ENCODE data around the gene ZNRF2.
A peak's percentile ranks its signal among the peaks of the same experiment; 100 is the strongest.

The ZNRF2 gene

DNA sequence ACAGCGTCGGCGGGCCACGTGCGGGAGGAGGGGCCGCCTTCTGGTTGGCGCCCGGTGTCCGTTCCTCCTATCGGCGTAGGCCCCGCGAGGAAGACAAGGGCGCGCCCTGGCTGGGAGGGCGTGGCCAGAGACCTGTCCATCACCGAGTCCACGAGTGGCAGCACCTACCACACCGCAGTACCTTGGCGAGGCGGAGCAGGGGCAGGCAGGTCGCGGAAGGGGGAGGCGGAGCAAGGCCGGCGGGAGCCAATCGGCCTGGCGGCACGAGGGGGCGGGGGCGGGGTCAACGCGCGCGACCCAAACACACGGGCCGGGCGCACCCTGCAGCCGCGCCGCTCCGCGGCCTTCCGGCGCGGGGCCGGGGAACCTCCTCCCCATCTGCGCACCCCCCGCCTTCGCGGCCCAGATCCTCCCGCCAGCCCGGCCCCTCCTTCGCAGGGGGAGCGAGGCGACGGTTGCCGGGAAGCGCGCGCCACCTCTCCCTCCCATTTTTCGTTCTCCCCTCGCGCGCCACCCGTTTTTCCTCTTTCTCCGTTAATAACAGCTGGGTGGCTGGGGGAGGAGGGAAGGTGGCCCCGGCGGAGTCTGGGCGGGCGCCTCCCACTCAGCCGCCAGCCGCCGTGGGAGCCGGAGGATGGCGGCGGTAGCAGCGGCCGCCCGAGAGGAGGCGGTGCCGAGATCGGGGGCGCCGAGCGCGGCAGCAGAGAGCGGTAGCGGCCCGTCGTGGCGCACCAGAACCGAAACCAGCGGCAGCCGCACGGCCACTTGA, at the start of gene ZNRF2:
Gene ZNRF2 (plus strand): TSS at position 300 of the 769 bp plus-strand sequence. CDS start 761 bp downstream, outside the sequence.
- DNase-seq (ENCODE audit: low read depth), result peak; percentile 80

DNA sequence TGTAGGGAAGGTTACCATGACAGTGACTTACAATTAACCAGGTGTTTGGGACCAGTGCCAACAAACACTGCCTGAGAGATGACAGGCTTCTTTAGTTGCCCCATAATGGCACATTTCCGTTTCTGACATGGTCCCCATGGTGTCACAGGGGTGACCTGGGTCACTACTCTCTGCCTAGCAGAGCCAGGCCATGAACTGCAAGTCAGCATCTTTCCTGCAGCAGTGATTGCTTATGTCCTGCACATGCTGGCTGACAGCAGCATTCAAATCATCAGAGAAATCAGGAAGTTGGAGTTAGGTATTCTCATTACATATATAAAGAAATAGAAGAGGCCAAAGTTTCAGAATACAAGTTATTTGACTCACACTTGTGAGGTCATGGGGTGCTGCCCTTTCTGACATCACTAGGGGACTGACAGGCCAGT, 47.1 kb upstream of the ZNRF2 start:
- no peak for DNase-seq (ENCODE audit: low read depth)

DNA sequence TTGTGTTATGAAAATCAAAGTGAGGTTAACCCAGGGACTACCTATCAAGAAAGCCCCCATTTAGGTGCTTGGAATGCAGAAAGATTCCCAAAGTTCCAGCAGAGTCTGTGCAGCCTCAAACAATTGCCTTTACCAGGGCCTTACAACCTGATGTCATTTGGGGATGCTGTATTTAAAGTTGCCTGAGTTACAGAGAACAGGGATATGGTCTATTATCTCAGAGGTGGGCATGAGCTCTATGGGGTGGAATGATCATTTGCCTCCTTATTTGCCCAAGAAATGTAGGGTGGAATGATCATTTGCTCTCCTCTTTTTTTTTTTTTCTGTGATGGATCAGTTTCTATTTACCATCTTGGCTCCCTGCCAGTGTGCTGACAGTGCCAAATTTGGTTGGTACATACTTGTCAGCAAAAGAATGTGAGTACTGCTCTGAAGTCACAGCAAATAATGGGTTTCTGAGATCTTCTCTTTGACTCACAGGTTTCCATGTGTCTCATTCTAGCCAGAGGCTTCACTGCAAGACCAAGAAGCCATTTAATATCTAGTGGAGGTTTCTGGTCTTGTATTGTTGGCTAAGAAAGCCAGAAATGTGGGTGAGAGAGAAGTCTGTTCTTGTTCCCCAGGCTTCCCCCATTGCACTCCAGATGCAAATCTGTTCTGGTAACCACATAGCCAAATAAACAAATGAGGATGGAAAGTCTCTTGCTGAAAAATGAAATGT, 45.5 kb upstream of the ZNRF2 start:
- no peak for DNase-seq (ENCODE audit: low read depth)

DNA sequence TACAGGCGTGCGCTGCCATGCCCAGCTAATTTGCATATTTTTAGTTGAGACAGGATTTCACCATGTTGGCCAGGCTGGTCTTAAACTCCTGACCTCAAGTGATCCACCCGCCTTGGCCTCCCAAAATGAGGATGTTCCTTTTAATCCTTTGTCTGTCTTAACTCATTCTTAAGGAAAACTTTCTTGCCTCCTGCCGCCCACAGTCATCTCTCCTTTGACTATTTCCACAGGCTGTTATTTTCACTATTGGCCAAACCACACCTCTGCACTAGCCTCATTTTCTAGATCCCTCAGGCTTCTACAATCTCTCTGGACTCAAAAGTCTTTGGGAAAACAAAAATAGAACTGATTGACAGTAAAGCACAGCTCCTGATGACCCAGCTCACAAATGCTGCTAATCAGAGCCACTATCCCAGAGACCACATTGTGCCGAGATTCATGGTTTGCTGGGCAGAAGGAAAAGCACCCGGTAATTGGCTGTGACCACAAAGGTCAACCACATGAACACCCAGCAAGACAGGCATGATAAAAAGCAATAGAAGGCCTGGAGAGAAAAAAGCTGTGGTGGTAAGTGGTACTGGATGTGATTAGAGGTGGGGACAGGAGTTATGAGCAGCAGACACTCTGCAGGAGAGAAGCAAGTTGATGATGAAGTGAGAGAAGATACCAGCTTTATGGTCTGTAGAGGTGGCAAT, 44.1 kb upstream of the ZNRF2 start:
- DNase-seq (ENCODE audit: low read depth), result no peak

DNA sequence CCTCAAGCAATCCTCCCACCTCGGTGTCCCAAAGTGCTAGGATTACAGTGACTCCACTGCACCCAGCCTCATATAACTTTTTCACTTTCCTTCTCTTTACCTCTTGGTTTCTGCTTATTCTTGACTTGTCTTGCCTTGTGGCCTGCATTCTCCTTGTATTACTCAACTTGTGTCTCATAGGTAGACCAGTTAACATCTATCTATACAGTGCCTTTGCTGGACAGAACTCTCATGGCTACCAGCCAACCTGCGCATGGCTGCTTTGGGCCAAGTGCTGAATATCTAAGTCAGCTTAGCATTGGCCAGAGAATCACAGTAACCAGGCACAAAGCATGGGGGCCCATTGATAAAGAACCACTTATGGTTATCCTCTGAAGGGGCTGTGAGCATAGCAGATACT, 42.6 kb upstream of the ZNRF2 start:
- no peak for DNase-seq (ENCODE audit: low read depth)

DNA sequence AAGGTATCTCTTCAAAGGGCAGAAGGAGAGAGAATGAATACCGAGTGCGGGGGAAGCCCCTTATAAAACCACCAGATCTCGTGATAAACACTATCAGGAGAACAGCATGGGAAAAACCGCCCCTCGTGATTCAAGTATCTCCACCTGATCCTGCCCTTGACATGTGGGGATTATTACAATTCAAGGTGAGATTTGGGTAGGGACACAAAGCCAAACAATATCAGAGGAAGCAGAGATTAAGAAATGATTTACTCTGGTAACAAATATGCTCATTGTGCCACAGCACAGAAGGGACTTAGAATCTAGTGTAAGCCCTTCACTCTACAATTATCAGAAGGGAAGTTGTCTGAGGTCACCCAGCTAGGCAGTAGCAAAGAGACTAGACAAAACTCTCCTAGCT, 40.1 kb upstream of the ZNRF2 start:
- DNase-seq (ENCODE audit: low read depth), result no peak

DNA sequence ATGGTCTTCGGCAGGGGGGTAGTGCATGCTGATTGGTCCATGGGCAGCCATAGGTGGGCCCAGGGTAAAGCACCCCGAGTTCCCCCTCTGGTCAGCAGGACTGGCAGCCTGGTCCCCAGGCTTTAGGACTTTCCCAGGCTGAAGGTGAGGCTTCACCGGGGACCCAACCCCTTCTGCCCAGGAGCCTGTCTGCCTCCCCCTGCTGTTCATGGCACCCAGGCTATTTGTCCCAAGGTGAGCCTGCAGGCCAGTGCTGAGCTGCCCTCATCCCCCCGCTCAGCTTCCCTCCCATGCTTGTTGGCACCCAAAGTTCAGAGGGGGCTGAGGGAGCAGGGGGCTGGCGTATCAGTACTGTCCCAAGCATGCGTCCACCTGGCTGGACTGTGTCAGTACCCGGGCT, 38.5 kb upstream of the ZNRF2 start:
- DNase-seq (ENCODE audit: low read depth), result no peak

DNA sequence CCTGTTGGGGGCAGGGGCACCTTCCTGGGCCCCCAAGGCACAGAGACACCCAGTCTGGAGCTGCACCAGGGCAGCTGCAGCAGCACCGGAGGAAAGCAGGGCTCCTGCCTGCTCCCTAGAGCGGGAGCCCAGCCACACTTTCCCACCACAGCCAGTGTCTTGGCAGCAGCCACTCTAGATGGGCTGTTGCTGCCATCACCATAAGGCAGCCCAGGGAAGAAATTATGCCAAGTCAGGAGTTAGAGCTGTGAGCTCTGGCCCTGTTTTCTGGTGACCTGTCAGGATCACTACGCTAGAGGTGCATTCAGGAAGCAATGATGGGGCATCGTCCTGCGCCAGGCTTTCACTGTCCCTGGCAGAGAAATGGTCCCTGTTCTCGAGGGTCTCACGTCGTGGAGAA, 38.0 kb upstream of the ZNRF2 start:
- no peak for DNase-seq (ENCODE audit: low read depth)

DNA sequence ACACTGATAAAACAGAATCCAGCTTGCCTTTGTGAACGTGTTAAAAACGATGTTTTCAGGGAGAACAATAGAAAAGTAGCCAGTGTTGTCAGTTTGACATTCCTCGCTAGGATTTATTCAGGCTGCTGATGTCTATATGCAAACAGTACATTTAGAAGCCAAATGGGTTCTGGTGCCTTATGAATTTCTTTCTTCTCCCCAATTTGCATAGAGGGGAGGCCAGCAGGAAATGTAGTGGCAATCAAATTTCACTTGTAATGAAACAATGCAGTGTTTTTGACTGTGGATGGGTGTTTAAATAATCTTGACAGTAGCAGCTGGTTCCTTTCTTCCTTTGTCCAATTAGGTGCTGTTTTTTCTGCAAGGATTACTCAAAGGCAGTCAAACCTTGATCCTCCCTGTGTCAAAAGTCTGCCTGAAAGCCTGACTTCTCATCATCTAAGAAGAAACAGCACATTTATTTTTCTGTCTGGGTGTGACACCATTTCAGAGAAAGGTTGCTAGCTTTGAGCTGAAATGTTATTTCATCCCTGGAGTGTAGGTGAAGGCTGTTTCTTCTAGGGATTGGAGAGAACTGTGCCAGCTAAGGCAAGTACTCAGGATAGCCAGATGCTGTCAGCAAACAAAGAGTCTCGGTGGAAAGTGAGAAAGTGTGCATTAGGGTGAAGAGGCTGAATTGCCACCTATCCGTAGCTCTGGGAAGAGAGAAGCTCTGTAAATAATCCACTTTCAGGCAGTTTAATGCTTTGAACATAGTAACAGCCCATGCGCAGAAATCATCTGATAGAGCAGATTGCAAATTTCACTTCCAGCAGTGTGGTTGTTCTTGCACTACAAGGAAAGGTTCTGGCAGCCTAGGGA, 36.6 kb upstream of the ZNRF2 start:
- DNase-seq (ENCODE audit: low read depth), result no peak

DNA sequence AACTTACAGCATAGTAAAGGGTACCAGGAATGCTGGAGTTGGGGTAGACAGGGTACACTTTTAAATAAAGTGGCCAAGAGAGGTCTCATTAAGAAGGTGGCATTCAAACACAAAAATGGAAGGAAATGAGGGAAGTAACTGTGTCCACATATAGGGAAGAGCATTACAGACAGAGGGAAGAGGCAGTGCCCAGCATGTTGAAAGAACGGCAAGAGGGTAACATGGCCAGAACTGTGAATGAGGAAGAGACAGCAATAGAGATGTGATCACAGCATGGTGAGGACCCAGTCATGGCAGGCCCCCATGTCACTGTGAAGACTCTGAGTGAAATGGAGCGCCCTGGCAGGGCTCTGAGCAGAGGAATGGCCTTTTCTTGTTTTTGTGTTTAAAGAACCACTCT, 35.1 kb upstream of the ZNRF2 start:
- DNase-seq (ENCODE audit: low read depth), result no peak

DNA sequence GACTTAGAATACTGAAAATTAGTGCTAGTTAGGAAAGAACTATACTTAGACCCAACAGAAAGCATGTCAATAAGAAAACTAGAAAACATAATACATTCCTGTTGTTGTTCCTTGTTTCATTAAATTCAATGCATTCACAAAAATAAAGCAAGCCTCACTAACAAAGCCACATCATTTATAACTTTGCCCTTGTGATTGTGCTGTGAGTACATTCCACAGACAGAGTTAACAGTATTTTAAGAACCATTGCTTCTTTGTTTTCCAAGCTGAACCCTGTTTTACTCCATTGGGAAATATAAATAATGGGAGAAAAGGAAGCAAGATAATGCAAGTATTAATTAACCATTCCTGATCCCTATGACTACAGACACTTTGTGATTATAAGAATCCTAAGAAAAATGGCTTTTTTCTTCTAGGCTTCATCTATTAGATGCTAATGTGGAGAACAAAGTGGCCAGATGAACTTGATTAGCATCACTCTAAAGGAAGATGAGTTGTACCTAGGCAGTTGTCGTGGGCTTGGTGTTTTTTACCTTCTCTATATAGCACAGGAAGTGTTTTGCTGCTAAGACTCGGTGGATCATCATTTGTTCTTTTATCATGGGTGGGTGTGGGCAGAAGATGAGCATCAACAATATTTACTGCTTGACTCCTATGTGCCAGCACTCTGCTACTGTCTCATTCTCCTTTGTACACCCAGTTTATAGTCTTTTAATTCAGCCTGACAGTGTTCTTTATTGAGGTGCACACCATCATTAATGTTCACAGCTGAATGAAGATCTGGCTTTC, 34.2 kb upstream of the ZNRF2 start:
- DNase-seq (ENCODE audit: low read depth), result no peak

DNA sequence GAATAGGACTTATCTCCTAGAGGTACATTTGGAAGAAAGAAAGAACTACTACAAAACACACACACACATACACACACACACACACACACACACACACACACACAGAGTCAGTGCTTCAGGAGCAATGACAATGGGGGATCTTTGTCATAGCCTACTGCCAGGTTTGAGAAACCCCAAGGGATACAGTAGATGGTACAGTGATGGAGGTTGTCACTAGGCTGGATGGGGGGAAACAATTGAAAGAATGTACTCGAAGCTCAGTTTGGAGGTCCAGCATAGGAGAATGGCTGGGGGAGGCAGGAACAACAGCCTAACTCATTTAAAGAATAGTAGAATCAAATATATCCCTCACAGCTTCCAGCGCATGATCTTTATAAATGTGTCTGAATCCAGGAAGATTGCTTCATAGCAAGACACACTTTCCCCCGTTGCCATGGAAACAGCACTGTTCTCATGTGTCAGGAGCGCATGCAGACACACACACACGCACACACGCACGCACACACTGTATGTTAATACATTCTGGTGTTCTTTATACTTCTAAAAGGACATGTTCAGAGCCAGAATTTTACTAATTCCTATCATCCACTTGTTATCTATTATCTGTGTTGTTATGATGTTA, 32.6 kb upstream of the ZNRF2 start:
- DNase-seq (ENCODE audit: low read depth), result no peak

DNA sequence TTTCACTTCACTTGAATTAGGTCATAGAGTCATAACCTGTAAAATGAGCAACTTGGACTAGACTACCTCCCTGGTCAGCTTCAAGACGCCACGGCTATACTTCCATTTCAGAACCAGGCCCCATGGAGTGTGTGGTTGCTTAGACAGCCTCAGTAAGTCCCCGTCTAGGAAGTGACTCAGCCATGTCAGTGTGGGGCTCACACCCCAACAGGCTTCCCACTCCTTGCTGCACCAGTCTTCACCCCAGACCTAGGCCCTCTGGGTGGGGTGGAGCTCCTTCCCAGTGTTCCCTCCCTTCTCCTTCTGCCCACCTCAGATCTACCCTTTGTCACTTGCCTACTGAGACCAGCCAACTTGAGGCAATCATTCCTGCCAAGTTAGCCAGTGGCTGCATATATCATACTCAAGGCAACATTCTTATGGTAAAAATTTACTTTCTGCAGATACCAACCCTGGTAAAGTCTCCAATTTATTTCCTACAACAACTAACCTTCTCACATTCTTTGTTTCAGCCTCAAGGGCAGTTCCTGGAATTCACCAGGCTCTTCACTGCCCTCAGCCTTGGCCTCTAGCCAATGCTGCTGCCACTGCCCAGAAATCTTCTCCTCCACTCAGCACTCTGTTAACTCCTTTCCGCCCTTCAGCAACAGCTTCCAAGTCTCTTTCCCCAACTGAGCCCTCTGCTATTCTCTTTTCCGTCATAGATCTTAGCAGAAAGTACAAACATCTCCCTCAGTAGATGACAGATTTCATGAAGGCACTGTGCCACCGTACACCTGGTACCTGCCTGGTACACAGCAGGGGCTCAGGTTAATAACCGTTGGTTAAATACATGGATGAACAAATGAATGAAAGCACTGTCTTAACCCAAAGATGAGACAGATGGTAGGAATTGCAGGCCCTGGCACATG, 31.3 kb upstream of the ZNRF2 start:
- no peak for DNase-seq (ENCODE audit: low read depth)

DNA sequence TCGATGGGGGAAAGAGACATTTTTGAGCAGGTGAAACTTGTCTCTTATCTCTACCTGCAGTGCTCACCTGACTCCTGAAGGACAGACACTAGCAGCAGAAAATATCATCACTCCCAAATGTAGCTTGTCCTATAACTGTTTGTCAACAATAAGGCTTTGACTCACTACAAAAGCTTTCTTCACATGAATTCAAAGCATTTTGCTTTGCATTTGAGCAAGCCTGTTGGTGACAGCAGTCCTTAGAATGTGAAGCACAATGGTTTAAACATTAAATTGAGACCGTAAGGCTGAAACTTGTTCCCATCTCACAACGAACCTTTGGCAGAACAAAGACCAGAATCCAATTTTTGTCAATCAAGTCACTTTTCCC, 30.6 kb upstream of the ZNRF2 start:
- DNase-seq (ENCODE audit: low read depth), result no peak

DNA sequence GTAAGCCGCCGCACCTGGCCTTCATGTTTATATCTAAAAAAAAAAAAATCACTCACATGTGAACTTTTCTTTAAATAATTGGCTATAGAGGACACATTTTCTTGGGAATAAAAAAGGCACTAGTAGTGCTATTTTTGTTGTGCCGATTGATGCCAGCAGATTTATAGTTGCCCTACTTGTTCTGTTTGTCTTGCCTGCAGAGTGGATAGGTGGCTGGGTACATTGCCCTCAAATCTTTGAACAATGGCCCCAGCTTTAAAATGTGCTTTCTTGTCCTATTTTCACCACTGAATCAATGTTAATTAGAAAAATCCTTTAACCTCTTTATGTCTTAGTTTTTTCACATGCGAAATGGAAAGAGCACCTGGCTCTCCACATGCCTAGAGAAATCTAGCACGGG, 30.1 kb upstream of the ZNRF2 start:
- no peak for DNase-seq (ENCODE audit: low read depth)

DNA sequence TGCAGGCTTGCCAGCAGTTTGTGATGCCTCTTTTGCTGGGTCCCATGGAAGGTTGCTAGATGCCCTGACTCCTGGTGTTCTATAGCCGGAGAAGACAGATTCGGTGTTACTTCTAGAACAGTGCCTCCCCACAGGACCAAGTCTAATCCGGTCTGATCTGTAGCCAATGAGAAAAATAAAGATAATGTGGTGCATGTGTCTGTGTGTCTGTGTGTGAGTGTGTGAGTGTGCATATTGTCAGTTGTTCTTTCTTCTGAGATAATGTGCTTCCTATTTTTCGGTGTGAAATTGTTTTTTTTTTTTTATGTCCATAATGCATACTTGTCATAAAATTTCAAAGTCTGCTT, 29.7 kb upstream of the ZNRF2 start:
- DNase-seq (ENCODE audit: low read depth), result no peak

DNA sequence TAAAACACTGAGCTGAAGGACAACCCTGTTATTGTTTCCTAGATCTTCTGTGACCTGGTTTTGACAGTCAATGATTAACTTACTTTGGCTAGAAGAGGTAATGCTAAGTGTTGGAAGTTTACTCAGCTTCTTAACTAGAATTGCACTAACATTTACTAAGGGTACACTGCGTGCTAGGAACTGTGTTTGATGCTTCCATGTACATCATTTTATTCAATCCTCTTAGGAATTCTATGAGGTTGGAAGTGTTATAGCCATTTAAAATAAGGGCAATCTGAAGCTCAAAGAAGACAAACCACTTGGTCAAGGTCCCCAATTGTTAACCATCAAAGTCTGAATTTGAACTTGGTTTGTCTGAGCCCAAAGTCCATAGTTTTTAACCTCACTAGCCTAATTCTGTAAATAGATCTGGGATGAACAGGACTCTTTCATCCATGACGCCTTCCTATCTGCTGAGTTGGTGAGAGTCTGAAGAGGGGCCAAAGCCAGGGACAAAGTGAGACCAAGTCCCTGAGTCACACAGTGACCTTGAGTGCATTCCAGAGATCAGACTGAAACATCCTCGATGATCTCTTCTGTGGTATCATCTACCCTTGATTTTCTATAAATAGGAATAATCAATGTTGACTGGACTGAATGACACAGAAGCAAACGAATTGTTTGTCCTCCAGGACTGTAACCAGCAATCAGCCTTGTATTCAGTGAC, 29.2 kb upstream of the ZNRF2 start:
- no peak for DNase-seq (ENCODE audit: low read depth)

DNA sequence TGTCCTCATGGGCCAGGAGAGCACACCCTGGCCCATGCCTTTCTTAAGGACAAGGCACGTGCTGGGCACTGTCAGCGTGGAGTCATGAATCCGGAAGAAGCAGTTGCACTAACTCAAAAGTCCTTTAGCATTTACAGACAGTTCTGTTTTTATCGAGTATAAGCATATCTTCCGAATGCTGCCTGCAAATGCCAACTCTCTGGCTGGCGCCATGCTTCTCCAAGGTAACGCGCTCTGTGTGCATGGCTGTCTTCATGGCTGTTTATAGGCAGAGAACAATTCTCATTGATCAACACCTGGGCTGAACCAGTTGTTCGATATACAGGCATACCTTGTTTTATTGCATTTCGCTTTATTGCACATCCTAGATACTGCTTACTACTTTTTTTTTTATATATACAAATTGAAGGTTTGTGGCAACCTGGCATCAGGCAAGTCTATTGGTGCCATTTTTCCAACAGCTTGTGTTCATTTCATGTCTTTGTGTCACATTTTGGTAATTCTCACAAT, 28.0 kb upstream of the ZNRF2 start:
- no peak for DNase-seq (ENCODE audit: low read depth)

DNA sequence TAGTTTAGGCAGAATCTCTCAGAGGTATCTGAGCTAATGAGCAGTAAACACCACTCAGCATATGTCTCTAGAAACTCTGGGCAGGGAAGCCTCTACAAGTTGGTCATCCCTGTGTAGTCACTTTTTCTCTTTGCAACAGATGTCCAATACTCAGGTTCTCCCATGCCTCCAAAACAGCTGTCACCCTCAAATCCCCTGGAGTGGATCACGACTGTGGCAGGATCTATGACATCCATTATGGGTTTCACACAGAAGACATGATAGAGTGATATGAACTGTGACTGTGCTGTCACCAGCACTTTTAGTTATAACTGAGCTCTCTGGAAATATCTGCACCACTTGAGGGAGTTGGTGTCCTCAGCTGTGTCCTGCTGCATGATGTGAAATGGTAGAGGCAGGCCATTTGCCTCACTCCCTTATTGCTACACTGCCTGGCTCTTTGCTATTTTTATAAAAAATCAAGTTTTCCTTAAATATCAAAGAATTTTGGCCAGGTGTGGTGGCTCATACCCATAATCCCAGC, 24.1 kb upstream of the ZNRF2 start:
- no peak for DNase-seq (ENCODE audit: low read depth)
